HL-60 (cell line): ENCODE results near the gene CNIH2.

Experiments used
- CTCF ChIP-seq: IDR thresholded peaks from one replicate; pipeline ENCODE4 v1.5.1; 2011; ENCODE audit warnings: low read length, control low read depth, inconsistent platforms; ENCODE audit not compliant: insufficient read depth
- GABPA ChIP-seq: IDR thresholded peaks from 2 replicates; pipeline ENCODE4 v1.6.1; 2012; ENCODE audit warnings: low read depth
- POLR2AphosphoS5 ChIP-seq: IDR thresholded peaks from 2 replicates; pipeline ENCODE4 v1.6.1; 2012; ENCODE audit warnings: low read depth
- SPI1 ChIP-seq: IDR thresholded peaks from 2 replicates; pipeline ENCODE4 v1.6.1; 2012; ENCODE audit warnings: low read depth, mild to moderate bottlenecking, borderline replicate concordance
- TF ChIP-seq, protein P1 (sequence below): IDR thresholded peaks from 2 replicates; pipeline ENCODE4 v1.6.1; 2012; ENCODE audit warnings: low read depth; ENCODE audit not compliant: insufficient replicate concordance

- TF ChIP-seq CTCF = no peak
- TF ChIP-seq POLR2AphosphoS5 = no peak
- TF ChIP-seq, protein P1, sequence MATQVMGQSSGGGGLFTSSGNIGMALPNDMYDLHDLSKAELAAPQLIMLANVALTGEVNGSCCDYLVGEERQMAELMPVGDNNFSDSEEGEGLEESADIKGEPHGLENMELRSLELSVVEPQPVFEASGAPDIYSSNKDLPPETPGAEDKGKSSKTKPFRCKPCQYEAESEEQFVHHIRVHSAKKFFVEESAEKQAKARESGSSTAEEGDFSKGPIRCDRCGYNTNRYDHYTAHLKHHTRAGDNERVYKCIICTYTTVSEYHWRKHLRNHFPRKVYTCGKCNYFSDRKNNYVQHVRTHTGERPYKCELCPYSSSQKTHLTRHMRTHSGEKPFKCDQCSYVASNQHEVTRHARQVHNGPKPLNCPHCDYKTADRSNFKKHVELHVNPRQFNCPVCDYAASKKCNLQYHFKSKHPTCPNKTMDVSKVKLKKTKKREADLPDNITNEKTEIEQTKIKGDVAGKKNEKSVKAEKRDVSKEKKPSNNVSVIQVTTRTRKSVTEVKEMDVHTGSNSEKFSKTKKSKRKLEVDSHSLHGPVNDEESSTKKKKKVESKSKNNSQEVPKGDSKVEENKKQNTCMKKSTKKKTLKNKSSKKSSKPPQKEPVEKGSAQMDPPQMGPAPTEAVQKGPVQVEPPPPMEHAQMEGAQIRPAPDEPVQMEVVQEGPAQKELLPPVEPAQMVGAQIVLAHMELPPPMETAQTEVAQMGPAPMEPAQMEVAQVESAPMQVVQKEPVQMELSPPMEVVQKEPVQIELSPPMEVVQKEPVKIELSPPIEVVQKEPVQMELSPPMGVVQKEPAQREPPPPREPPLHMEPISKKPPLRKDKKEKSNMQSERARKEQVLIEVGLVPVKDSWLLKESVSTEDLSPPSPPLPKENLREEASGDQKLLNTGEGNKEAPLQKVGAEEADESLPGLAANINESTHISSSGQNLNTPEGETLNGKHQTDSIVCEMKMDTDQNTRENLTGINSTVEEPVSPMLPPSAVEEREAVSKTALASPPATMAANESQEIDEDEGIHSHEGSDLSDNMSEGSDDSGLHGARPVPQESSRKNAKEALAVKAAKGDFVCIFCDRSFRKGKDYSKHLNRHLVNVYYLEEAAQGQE = no peak
- TF ChIP-seq GABPA = no peak
- TF ChIP-seq SPI1 = no peak
Observed at GRCh38 chr11:66231561-66231960, 46.4 kb upstream of the CNIH2 start.
